GM19238 (cell line): ENCODE data around the gene CLHC1.
"Not testable (repeated sequence)": the region's sequence is repeated elsewhere in the genome, so short reads cannot be mapped to it uniquely, and the experiment has no call there.

Experiments
- DNase-seq: peaks from one replicate; pipeline ENCODE4 v3.0.0; 2011; ENCODE audit warnings: low spot score; ENCODE audit not compliant: insufficient read length

The CLHC1 gene

DNA sequence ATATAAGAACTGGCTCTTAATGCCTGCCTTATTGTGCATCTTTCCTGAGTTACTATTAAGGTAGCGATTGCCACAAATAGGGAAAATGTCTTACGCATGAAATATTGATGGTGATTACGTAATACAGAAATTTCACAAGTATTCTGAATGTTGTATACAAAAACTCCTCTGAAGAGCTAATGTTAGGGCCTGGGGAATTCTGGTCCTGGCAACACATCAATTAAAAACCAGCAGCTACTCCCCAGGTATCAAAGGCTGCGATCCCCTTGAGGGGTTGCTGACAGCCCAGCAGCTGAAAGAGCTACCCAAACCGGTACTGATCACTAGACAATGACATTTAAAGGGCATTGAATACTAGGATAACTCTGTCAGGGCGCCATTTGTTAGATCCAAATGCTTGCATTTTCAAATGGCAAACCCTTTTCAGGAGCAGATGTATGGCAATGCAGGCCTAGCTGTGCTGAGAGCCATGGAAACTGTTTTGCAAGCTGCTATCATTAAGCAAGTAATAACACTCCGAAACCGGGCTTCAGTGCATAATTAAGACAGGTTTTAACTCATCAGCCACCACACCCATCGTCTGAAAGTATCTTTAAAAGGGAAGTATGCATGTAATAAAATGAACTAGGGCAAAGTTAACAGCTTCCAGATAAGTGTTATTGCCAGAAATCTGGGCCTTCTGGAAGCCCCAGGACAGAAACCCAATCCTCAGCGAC is 78.4 kb downstream of the CLHC1 start:
- no peak for DNase-seq

DNA sequence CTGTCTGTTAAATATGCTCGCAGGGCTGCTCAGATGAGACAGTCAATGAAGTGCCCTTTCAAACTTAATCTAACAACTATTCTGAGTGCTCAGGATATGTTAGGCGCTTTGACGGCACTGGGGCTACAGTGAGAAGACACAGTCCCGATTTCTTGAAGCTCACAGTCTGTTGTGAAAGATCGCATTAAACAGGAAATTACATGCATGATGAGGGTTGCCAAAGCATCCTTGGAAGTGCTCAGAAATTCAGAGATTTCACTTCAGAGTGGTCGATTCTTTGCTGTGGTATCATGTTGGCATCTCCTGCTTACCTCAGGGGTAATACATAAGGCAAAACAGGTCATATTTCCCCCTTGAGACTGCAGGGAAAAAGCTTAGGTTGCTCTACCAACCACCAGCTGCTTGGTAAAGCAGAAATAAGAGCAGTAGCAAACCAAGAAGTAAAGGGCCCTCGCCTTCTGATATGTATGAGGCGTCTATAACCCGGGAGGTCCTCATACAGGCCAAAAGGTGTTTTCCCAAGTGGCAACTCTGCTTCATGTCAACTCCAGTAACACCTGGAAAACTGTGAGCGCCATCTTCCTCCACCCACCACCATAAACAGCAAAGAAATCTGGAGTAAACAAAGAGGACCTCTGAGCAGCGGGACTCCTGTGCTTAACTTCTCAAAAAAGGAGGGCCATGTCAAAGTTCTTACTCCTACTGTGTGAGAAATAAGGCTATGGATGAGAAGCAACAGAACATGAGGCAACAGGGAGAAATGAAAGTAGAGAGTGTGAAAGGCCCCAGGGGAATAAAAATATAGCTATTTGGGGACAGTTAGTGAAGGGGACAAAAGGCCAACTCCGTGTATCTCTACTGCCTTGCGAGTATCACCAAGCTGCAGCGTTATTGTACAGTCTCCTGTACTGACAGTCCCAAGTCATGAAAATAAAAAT is 79.3 kb downstream of the CLHC1 start:
- no peak for DNase-seq

DNA sequence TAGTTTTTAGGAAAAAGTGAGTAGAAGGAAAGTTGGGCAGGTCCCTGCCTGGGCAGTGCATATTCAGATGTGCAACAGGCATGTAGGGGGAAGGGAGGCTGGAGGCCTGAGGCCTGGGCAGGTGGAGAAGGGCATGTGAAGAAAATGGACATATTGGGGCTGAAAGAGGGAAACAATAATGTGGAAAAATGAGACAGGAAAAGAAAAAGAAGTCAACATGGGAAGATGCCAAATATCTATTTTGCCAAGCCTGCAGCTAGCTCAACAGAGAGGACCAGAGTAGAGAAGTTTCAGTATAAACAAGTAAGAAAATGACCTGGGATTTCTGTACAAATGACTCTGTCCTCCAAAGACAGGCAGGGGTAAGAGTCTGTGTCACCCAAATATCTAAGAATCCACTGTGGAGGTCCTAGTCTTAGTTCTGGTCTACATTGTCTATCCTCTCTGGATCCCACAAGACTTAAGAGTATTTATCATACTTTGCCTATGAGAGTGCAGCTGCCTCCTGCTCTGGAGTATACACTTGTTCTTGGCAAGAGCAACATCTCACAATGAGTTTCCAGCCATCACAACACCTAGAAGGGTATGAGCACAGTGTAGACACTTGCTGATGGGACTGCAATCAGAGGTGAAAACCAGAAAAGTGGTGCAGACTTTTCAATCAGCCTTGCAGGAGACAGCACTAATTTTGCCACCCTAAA is 80.2 kb downstream of the CLHC1 start:
- no peak for DNase-seq

- DNase-seq, result no peak
Observed at GRCh38 chr2:55150834-55151233, 81.3 kb downstream of the CLHC1 start.

- no peak for DNase-seq
Observed at GRCh38 chr2:55148269-55148668, 83.8 kb downstream of the CLHC1 start.

- no peak for DNase-seq
Observed at GRCh38 chr2:55147531-55147930, 84.6 kb downstream of the CLHC1 start.

DNA sequence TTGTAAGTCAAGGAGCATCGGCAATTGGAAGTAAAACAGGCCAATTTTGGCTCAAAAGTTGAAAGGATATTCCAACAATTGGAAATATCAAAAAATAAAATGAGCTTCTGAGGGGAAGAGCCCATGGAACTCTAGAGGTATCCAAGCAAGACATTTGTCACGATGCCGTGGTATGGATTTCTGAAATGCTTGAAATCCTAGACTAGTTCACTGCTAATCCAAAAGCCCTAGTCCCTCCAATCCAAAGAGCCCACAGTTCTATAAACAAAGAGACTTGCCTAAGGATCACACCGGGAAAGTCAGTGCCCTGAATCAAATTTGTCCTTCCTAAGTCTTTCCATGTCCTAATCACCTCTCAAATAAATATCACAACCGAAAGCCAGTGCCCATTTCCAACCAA is 85.1 kb downstream of the CLHC1 start:
- no peak for DNase-seq

DNA sequence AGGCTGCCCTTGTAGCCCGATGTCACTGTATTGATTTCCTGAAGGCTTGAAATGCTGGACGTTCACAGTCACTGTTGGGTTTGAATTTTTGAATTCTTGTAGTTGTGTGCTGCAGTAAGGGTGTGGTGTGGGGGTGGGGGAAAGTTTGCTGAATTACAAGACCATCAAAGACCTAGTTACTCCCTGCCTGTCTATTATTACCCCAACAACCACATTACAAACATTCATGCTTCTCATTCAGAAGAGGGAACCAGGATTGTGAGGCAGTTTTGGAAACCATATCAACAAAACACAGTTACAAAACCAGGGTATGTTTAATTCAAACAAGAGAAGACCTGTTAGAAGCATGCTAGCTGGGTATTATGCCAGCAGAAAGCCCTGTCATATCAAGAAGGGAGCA is 85.8 kb downstream of the CLHC1 start:
- DNase-seq, result no peak

GRCh38 chr2:55144922-55145820 is 86.9 kb downstream of the CLHC1 start:
- DNase-seq, result no peak

DNA sequence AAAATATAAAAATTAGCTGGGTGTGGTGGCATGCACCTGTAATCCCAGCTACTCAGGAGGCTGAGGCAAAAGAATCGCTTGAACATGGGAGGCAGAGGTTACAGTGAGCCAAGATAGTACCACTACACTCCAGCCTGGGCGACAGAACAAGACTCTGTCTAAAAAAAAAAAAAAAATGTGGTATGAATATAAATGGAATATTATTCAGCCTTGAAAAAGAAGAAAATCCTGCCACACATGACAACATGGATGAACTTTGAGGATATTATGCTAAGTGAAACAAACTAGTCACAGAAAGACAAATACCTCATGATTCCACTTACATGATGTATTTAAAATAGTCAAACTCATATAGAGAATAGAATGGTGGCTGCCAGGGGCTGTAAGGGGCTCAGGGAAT is 88.4 kb downstream of the CLHC1 start:
- DNase-seq, result not testable (repeated sequence)

DNA sequence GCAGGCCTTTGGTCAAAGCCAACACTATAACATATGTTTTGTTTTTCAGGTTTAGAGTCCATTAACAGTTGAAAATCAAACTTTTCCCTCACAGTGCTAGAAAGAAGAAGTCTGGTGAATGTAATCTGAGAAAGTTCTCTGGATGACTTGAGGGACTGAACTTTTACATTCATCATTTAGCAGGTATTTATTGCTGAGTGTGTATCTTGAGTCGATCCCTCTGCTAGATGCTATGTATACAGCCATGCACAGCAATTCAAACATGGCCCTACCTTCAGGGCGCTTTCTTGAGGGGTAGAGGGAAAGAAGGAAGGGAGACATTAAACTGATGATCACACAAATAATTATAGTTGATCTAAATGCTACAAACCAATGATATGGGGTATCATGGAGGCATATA is 89.6 kb downstream of the CLHC1 start:
- DNase-seq, result no peak

- no peak for DNase-seq
Observed at GRCh38 chr2:55141572-55142413, 90.3 kb downstream of the CLHC1 start.

DNA sequence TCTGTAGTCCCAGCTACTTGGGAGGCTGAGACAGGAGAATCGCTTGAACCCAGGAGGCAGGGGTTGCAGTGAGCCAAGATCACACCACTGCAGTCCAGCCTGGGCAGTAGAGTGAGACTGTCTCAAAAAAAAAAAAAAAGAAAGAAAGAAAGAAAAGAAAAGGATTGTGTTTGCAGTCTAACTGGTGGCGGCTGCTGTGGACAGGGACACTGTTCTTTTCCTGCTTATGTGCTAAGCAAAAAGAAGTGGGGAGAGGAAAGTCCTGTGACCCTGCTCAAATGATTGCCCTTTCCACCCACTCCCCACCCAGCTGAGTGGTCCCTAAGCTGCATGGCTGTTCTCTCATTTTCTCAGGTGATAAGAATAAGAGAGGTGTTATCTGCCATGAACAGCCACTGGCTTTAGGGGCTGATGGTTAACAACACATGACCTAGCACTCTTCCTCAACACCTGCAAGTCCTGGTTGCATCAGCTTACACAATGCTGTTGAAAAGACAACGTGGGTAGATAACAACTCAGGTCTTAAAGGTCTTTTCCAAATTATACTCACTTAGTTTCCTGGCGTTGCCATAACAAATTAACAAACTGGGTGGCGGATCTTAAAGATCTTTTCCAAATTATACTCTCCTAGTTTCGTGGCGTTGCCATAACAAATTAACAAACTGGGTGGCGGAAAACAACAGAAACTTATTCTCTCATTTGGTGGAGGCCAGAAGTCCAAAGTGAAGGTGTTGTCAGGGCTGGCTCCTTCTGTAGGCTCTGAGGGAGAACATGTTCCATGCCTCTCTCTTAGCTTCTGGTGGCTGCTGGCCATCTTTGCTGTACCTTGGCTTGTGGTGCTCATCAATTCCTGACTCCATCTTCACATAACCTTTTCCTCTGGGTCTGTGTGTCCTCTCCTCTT is 91.5 kb downstream of the CLHC1 start:
- DNase-seq, result no peak

DNA sequence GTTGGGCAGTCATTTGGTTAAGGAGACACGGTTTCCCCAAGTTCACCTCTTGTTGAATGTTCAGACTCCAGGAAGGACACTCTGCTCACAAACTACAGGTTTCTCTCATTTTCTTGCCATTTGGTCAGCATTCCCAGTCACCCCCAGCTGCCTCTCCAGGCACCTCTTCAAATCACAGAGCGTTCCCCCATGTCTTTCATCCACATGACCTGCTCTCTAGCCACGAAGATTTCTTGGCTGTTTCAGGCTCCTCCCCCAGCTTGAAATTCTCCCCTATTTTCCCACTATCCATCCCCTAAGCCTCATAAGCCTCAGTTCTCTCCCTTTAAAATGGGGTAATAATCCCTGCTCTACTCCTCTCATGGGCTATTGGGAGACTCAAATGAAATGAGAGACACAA is 92.8 kb downstream of the CLHC1 start:
- no peak for DNase-seq

DNA sequence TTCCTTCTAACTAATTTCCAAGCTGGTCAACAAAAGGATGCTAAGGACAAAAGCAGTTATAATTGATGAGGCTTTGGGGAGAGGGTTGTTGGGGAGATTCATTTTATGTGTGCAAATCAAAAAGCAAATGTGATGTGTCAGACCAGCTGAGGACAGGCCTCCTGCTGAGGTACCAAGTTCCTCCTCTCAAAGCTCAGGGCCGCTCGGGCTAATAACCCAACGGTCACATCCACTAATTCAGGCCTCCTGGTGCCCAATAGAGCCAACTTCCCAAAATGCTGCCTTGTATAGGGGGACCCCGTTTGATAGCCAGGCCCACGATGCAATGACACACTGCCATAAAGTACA is 93.2 kb downstream of the CLHC1 start:
- DNase-seq, result no peak

- DNase-seq, result no peak
Observed at GRCh38 chr2:55138014-55138881, 93.8 kb downstream of the CLHC1 start.

DNA sequence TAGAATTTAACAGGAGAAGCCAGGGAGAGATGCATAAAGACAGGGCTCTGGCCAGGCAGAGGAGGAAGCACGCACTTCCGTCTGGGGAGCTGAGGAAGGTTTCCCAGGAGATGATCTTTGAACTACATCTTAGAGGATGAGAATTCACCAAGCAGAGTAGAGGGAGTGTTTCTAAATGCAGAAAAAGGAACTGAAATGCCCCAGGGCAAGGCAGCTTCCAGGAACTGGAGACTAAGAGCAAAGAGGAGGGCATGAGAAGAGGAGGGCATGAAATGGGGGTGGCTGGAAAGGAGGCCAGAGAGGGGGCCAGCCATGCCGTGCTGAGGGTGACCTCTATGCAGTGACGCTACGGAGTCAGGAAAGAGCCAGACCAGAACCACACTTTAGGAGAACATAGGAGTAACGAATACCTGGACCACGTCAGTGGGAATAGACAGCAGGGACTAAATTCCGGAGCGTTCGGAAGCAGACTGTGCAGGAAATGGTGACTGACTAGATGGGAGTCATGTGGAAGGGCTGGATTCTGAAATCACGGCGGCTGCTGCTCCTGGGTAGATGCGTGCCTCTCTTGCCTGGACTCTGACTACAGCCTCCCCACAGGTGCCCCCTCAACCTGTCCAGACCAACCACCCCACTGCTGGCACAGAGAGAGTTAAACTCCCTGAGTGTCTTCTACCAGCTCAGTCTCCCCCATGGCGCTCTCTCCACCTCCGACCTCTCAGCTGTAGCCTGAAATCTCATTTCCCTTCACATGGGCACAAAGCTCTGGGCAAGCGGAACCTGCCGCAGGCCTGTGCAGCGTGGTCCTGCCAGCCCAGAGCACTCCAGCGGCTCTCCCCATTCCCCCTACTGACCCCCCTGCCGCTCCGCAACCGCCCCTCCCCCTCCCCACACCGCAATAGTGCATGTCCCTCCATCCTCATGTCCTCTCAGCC is 94.8 kb downstream of the CLHC1 start:
- no peak for DNase-seq
